HG02610 (cell line): ENCODE measurements around the gene VSIR.

Experiments
- ATAC-seq: cut with Tn5 transposase; IDR thresholded peaks from one replicate; pipeline ENCODE4 v1.9.1; 2021; ENCODE audit warnings: mild to moderate bottlenecking, moderate library complexity; ENCODE audit not compliant: unreplicated experiment

Gene VSIR

DNA sequence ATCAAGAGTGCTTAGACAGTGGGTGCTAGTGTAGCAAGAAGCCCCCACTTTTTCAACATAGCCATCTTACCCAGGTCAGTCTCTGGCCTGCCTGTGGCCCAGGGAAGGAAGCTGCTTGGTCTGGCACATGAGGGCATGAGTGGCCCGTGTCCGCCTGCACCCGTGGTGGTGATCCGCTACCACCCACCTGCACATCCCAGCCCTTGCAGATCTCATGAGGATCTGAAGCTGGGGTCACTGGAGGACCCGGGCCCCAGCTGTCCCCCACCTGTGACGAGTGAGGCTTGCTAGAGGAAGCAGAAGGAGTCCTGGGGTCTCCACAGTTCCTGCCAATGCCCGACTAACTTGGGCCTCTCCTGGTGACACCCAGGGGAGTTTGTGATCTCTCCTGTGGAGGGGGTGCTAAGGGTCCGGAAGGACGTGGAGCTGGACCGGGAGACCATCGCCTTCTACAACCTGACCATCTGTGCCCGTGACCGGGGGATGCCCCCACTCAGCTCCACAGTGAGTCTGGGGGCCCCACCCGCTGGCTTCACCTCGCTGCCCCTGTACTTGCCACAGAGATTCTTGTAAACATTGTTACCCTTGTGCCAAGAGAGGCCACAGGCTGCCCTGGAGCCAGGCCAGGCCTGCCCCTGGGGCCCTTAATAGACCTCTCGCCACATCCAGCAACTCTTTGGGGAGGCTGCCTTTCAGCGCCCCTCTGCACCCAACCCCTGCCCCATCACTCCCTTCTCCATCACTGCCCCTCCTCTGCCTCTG lies 10.8 kb upstream of the VSIR start:
- ATAC-seq, result no peak

DNA sequence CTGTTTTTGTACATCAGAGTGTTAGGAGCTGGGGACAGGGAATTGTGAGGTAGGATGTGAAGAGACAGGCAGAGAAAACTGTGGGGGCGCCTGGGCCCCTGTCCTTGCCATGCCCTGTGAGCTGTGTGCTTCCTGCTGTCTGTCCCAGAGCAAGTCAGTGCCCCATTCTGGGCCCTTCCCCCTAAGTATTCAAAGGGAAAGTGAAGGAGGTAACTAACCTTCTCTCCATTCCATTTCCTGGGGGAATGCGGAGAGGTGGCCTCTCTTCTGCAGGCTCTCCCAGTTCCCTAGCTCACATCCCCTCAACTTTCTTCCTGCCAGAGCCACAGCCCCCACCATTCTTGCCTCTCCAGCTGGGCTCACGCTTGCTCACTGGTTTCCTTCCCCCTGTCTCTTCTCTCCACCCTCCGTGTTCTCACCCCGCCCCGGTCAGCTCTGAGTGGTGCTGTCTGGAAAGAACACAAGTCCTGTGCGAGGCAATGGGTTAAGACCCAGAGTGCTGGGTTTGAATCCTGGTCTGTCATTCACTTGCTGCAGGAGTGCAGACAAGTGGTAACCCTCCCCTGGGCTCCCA lies 9.7 kb upstream of the VSIR start:
- ATAC-seq, result peak; percentile 38

DNA sequence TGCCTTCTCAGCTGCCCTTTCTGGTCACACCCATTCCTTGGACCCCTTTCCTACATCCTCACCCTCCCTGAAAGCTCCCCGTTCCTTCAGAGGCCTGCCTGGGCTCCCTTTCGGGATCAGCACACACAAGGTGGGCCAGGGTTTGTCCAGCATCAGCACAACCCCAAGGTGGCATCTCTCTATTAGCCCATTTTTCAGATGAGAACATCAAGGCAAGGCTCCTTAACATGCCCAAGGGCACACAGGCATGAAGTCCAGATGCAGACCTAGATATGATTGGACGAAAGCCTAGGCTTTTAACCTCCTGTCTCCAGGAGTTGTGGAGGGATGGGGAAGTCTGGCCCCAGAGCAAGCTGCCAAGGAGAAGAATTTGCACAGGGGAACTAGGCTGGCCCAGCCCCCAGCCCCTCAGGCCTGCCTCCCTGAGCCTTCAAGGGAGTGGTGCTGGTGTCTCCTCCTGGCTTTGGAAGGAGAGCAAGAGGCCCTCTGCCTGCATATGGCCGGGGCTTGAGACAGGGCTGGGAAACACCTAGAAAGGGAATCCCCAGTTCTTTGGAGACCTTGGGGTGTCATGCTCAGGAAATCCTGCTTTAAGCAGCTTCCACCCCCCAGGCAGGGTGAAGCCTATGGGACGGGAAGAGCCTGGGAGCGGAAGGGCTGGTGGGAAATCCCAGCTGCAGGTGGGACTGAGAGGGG lies 9.0 kb upstream of the VSIR start:
- ATAC-seq, result peak; percentile 15

DNA sequence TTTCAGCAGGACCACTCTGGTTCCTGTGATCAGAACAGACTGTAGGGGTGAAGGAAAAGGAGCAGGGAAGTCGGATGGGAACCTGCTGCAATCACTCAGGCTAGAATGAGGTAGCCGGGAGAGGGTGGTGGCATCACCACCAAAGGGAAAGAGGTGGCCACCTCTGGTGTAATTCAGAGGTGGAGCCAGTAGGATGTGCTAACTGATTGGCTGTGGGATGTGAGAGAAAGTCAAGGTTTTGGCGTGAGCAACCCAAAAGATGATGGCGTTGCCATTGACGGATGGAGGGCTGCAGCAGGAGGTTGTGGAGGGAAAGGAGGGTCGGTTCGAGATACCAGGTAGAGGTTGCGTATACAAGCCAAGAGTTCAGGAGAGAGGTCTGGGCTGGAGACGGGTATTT lies 7.4 kb upstream of the VSIR start:
- no peak for ATAC-seq

DNA sequence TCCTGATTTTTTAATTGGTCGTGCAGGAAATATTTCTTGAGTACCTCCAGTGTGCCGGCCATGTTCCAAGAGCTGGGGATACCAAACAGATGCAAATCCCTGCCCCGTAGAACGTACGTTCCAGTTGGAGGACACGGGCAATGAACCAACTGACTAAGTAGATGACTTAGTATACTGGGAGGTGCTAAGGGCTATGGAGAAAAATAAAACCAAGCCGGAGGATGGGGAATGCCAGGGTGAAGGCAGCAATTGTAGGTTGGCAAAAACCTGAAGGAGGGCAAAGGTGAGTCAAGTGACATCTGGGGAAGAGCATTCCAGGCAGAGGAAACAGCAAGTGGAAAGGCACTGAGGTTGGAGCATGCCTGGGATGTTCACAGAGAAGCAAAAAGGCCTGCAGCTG lies 6.8 kb upstream of the VSIR start:
- no peak for ATAC-seq

DNA sequence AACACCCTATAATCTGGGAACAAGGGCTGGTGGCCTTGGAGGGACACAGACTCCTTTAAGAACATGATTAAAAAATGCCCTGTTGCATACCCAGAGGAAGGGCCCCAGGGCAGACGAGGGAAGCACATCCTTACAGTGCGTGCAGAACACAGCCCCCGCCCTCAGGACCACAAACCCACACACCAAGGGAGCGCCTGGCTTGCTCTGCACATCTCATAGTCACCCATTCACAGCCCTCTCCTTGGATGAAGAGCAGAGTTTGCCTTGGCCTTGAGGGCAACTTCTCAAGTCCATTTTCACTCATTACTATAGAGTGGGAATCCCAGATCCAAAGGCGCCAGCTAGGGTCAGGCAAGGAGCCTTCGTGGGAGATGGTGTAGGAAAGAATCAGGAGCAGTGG lies 6.3 kb upstream of the VSIR start:
- ATAC-seq, result no peak

DNA sequence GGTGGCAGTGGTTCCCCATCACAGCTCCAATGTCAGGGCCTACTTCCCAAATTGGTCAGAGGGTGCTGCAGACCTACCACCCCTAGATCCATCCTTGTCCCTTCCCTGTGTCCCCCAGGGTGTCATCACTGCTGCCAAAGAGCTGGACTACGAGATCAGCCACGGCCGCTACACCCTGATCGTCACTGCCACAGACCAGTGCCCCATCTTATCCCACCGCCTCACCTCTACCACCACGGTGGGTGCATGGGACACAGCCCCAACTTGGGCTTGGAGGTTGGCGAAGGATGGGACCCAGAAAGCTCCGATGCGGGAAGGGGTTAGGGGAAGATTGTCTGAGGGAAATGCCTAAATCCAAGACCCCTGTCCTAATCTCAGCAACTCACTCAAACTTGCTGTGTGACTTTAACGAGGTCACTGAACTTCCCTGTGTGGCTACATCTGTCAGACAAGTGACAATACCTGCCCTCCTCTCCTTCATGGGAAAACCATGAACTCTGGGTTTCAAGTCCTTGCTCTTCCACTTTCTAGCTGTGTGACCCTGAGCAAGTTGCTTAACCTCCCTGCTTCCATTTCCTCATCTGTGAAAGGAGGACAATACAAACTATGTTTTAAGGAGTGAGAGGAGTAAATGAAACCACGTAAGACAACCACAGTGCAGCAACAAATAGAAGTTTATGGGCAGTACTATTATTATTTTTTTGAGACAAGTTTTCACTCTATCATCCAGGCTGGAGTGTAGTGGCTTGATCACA lies 4.9 kb upstream of the VSIR start:
- no peak for ATAC-seq

DNA sequence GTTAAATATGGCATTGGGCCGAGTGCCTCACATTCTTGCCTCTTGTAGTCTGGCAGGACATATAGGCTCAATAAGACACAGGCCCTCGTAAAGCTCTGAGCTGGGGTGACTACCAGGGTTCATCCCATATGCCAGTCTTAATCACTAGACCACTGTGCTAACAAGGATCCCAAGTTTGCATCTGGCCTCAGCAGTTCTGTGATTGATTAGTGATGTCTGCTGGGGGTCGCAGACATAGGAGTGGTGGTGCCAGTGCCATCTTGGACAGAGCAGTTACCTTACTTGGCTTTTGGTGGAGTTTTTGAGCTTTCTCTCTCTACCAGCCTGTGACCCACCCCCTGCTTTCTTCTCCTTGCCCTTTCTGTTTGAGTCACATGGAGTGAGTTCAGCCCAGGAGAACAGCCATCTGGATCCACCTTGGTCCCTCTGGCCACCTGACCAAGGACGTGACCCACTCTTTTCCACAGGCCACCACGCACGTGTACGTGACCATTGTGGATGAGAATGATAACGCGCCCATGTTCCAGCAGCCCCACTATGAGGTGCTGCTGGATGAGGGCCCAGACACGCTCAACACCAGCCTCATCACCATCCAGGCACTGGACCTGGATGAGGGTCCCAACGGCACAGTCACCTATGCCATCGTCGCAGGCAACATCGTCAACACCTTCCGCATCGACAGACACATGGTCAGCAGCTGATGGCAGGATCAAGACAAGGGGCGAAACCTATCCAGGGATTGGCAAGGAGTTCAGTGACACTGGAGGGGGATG lies 4.1 kb upstream of the VSIR start:
- no peak for ATAC-seq

DNA sequence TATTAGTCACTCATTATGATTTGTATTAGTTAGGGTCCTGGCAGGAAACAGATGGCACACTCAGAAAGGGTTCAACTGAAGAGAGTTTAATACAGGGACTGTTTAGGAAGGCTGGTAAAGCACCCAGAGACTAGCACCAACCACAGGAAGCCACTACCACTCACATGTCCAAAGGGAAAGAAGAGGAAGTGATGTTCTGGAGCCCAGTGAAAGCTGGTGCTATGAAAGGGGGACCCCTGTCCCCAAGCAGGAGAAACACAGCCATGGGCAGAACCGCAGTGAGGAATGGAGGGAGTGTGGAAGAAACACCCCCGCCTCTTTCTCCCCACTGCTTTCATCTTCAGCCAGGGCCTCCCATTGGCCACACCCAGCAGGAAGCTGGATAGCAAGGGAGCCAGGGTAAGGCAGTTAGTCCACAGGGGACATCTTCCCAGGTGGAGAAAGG lies 3.2 kb upstream of the VSIR start:
- no peak for ATAC-seq

DNA sequence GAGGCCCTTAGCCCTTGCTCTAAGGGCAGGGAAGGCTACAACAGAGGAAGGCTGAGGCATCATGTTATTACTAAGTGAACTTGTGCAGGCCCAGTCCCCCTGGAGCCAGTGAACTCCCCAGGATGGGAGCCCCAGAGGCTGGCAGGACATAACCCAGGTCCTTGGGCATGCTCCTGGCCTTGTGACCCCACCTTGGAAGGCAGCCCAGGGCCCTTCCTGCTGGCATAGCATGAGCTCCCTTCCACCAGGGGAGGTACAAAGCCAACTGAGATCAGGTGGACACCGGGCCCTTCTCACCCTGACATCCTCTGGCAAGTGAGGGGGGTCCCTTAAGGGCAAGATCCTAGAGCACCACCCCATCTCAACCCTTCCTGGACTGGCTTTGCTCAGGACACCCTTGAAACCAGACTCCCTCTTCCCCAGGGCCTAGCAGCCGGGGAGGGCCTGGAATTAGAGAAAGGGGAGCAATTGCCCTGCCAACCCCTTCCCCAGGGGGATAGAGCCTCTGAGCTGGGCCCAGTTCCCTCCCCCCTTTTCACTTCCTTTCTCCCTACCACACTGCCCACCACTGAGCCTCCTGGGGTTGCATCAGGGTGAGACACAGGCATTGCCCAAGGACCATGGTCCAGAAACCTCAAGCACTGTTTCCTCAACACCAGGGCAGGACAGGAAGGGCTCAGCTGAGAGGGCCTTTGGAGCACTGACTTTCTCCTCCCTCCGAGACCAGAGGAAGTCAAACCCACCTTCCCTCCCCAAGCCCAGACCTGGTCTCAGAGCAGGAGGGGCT lies 1.8 kb upstream of the VSIR start:
- ATAC-seq, result no peak

DNA sequence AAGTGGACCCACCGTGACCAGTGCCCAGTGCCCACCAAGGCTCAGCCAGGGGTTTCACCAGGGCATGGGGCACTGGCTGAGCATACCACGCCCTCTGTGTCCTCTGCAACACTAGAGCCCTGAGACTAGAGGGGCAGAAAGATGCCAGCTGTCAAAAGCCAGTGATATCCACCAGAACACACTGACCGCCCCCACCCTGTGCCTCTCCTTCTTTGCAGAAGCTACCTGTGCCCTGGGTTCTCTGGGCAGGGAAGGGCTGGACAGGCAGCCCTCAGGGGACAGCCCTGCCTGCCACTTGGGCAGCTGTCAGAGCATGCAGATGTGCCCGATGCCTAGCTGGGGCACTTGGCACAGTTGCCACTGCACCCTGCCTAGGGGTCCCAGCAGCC lies 494 bp downstream of the VSIR start:
- no peak for ATAC-seq

DNA sequence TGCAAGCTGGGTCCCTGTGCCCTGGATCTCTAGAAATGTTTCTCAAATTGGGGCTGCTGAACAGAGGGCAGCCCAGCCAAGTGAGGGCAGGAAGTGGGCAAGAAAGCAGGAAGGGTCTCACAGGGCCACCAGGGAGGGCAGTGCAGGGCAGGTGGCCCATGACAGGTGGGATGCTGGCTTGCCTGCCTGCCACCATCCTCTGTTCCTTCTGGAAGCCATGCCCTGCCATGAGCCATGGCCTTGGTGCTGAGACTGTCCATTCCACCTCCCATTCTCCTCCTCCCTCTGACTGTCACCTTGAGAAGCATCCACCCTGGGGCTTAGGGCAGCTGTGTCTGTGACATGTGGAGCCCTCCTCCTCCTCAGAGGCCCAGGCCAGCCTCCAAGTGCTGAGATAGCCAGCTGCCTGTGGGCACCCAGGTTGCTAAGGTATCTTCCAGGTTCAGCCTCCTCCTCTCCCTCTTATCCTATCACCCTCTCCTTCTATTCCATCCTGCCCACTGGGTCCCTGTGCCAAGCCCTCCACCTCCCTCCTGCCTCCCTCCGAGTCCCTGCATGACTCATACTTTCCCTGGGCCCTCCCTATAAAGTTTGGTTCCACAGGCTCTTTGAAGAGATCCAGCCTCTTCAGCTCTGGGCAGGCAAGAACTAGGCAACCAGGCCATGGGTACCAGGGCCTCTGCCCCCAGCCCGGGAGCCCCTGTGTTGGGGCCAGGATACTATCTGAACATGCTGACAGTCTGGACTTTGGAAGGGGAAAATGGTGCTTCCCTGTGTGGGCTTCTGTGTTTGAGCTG lies 1.3 kb downstream of the VSIR start:
- no peak for ATAC-seq

DNA sequence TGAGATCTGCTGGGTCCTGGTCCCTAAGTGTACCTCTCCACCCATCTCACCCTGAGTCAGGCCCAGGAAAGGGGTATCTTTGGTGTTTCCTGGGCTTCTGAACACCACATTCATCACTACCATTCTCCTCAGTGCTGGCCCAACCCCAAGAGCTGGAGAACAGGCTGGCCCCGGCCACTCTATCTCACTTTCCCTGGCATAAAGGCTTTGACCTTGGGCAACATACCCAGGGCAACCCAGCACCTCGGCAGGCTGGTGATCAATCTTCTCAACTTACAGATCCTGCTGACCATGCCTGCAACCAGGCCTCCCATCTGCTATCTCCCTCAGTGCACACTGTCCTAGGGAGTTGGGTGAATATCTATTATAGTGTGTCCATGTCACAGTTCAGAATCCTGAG lies 2.1 kb downstream of the VSIR start:
- ATAC-seq, result no peak

DNA sequence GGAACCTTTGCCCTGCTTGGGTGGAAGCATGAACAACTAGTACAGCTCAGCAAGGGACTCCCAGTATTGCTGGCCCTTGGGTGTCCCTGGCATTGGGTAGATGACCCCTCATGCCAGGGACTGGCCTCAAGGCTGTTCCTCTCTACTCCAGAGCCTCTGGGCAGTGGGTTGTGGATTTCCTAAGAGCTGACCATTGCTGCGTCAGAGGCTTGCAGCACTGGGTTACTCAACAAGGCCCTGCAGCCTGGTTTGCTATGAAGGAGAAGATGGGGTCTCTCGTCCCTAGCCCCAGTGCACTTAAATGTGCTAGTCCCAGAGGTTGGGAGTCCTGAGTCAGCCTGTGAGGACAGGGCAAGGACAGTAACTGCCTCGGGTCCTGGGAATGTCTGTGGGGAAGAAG lies 2.5 kb downstream of the VSIR start:
- no peak for ATAC-seq

DNA sequence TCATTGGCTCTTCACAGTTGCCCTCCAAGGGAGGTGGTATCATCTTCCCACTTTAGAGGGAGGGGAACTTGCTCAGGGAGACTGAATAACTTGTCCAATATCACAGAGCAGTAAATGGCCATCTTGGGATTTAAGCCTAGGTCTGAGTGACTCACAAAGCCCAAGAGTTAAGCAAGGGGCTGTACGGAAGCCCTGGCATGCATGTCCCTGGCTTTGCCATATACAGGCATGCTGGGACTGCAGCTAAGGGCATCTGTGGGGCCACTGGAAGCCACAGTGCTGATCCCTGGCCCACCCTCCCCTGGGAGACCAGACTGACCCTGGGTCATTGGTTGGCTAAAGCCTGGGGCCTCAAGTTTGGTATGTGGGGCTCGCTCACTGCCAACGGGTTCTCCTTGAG lies 3.1 kb downstream of the VSIR start:
- ATAC-seq, result no peak

DNA sequence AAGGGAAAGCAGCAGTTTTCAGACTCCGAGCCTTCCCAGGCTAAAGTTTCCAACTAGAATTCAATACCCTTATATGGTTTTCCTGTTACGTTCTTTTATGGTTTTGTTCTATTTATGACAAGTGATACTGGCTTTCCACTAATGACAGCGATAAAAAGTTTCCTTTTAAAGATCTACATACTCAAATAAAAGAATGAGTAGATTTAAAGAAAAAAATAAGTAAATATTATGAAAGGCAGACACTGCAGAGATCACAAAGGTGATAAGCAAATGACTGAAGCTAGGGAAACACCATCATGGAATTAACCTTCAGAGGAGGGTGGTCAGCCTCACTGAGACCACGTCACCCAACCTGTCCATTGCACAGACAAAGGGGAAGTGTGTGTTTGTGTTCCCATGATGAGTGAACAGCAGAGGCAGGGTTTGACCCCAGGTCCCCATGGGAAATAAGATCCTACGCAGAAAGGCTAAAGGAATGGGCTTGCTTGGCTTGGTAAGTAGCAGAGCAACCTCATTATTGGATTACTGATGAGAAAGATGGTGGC lies 4.0 kb downstream of the VSIR start:
- ATAC-seq, result peak; percentile 42

DNA sequence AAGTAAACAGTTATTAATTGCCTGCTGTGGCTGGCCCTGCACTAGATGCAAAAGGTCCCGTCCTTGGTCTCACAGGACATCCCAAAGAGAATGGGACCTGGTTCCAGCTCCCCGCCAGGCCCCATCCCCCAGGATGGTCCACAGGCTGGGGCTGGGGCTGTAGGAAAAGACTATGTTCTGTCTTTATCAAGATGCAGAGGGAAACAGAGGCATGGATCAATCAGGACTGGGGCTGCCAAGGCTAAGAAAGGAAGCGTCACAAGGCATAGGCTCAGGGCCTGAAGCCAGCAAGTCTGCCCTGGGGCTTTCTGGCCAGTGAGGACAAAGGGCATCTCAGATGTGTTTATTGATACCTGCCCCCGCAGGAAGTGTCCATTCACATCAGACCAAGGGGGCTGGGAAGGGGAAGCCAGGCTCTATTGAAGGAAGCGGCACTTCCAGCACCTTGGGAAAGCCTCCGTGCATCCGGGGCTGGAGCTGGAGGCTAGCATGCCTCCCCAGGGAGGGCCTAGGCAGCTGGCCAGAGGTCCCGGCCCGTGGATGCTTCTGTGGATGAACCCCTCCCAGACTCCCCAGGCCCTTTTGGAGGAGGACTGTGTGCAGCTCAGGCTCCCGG lies 5.8 kb downstream of the VSIR start:
- ATAC-seq, result no peak

DNA sequence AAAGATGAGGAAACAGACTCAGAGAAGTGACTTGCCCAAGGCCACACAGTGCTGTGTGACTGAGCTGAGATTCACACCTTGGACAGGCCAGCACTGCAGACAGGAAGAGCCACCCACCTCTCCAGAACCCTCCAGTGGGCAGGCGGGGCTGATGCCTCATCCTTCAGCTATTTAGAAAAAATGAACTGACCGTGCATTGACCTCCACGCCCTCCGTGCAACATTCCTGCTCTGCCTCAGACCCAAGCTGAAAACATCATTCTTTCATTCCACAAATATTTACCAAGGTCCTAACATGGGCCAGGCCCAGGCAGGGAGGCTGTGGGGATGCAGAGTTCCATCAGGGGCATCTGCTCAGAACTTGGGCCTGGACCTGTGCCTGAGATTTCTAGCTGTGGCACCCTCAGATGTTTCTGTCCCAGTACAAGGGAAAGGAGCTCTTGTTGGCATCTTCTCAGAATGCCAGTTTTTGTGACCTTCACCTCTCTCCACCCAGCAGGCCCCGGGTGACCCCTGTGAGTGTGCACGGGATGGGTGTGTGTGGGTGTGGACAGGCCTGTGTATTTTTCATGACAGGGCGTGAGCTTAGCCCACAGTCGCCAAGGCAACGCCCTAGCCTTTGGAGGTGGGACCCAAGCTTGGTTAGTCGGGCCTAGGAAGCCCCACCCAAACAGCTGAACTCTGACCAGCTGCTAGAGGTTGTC lies 6.5 kb downstream of the VSIR start:
- no peak for ATAC-seq
